GM19328 (cell line): Measurements from ENCODE around the gene PDLIM7.
"Not testable (repeated sequence)": the region's sequence is repeated elsewhere in the genome, so short reads cannot be mapped to it uniquely, and the experiment has no call there.

Source experiments
- ATAC-seq: cut with Tn5 transposase; IDR thresholded peaks from one replicate; pipeline ENCODE4 v1.9.1; 2021; ENCODE audit warnings: mild to moderate bottlenecking, moderate library complexity; ENCODE audit not compliant: unreplicated experiment

PDLIM7 gene

GRCh38 chr5:177497292-177498012 is at the start of gene PDLIM7:
TSS of gene PDLIM7 (minus strand) at chr5:177497604. CDS start at chr5:177496512, 1,092 bp downstream.
- peak; percentile 75 for ATAC-seq

DNA sequence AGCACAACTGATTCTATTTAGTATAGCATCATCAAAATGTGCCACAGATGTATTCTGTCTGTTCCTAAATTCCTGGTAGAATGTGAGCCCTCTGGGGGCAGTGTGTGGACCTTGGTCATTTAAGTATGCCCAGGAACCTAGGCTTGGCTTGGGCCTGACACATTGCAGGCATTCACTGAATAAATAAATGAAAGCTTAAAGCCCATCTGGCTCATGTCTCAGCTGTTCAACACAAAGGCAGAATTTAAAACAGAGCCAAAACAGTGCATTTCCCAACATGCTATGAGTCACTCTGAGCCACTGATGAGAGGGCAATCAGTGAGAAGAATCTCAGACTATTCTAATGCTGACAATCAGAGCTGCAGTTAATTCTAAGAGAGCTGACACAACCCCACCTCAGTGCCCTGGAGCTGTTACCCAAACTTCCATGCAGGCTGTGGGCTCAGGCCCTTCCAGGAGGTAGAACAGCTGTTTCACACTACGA is 48.9 kb upstream of the PDLIM7 start:
- ATAC-seq = no peak

DNA sequence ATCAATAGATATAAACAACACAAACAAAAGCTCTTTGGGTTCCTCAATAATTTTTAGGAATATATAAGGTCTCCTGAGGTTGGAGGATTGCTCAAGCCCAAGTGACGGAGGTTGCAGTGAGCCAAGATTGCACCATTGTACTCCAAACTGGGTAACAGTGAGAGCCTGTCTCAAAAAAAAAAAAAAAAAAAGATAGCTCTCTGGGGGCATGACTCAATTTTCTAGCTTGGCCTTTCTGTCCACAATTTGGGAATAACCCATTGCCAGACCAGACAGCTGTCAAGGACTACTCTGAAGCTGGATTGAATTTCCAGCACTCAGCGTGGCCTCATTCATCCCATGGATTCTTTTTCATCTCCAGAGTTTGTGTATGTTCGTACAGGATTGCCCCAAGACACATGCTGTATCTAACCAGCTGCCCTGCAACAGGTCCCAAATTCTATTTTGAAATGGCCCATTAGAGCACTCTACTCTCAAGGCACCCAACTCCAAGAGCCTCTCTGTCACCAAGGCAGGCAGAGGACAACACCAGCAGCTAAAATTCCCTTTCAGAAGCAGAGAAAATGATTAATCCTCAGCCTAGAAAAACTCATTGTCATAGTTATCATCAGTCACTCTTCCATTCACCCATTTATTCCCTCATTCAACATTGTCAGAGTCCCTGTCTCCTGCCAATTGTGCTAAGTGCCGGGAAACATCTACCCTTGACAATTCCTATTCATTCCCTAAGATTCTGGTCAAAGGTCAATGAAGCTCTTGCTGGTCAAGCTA is 48.3 kb upstream of the PDLIM7 start:
- no peak for ATAC-seq

DNA sequence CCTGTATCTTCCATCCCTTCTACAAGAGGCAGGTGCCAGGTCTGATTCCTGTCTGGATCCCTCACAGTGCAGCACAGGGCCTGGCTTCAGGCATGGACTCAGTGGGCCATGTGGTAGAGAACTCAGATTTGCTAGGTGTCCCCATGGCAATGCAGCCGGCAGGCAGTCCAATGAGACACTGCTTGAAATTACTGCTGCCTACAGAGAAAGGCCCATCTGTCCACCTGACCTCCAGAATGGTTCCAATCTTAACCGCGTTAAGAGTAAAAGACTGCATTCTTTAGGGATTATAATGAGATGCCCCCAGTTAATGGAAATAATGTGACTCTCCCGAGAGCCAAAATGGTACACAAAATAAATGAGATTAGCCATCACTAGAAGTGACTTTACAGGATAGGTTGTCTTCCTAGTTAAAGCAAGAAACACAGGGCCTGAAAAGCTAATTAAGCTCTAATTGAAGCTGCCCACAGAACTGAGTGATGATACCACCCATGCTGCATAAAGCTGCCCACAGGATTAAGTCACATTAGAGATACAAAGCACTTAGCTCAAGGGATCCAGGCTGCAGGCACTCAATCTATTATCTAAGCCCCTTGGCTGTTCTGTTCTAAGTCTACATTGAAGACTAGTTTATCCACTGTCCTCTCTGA is 45.5 kb upstream of the PDLIM7 start:
- no peak for ATAC-seq

DNA sequence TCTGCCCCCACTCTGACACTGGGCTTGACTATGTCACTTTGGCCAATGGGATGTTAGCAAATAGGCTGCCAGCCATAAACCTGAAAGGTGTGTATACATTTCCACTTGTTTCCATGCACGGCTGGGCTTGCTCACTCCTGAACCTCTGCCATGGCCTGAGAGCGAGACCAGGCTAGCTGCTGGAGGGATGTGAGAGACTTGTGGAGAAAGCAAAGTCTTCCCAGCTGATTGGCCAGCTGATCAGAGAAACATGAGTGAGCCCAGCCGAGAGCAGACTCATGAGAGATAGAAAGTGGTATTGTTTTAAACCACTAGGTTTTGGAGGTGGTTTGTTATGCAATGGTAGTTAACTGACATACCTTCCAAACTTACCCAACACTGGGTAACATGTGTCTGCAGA is 43.0 kb upstream of the PDLIM7 start:
- no peak for ATAC-seq

DNA sequence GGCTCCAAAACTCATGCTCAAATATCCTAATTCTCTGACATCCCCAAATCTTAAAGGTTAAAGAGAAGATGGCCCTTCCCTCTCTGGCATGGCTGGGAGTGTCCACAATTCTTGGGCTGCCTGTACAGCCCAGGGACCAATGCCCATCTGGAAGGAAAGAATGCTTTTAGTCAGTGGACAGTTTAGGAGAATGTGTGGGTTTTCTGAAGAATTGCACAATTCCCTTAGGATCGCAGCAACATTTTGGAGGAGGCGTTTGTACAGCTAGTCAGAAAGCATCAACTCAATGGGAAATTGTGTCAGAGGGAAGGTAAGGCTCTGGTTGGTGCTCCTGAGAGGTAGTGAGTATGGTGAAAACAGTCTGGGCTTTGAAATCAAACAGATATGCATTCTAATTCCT is 42.0 kb upstream of the PDLIM7 start:
- no peak for ATAC-seq

DNA sequence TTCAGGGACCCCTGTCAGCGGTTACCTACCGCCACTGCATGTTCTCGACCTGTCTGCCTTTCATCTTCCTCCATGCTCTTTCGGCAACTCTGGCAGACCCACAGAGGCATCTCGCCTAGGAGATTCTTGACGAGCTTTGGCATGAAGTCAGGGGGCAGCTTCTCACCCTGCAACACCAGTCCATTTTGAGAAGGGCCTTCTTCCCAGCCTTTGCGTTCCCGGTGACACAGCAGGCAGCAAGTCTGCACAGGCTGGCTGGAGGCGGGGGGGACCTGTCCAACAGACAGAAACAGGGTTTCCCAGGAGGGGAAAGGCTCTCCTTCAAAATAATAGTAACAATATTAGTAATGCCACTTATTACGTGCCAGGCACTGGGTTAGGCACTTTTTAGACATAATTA is 41.5 kb upstream of the PDLIM7 start:
- ATAC-seq = no peak

DNA sequence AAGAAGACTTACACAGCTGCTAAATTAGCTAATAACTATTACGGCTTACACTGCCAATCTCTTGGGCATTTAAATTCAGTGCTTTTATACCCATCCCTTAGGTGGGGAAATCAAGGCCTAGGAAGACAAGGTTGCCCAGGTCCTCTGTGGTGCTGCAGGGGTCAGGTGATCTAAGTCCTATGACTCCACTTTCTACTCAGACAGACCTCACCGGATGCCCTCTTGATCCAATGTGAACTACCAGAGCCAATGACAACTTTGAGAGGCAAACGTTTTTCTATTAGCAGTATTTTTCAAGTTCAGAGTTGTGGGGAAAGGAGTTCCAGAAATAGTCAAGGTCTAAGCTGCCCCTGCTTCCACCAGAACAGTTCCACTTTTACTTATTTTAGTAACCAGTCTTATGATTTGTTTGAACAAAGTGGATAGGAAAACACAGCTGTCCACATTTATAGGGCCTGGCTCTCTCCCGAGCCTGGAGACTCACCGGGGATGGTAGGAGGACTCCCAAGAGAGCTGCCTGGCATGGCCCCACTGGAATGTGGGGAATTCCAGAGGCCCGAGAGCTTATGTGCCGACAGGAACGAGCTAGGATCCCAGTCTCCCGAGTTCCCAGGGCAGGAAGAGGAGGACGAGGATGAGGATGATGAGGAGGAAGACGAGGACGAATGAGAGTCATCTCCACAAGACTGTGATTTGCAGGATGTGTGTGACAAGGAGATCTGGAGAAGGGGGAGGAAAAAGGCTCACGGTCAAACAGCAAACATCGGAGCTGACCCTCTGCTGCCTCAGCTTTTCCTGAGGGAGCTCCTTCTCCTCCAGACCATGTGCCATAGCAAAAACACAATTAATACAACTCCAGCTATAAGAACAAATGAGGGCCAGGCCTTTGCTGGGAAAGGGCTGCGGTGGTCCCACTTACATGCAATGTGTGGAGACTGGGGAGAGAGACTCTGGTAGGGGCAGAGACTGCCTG is 40.3 kb upstream of the PDLIM7 start:
- ATAC-seq = no peak

GRCh38 chr5:177536386-177536785 is 39.0 kb upstream of the PDLIM7 start:
- no peak for ATAC-seq

GRCh38 chr5:177535125-177535524 is 37.7 kb upstream of the PDLIM7 start:
- no peak for ATAC-seq

DNA sequence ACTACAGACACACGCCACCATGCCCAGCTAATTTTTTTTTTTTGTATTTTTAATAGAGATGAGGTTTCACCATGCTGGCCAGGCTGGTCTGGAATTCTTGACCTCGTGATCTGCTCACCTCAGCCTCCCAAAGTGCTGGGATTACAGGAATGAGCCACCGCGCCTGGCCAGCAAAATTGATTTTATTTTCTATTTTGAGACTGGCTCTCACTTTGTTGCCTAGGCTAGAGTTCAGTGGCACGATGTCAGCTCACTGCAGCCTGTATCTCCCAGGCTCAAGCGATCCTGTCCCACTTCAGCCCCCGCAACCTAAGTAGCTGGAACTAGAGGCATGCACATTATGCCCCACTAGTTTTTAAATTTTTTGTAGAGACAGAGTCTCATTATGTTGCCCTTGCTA is 37.0 kb upstream of the PDLIM7 start:
- not testable (repeated sequence) for ATAC-seq

DNA sequence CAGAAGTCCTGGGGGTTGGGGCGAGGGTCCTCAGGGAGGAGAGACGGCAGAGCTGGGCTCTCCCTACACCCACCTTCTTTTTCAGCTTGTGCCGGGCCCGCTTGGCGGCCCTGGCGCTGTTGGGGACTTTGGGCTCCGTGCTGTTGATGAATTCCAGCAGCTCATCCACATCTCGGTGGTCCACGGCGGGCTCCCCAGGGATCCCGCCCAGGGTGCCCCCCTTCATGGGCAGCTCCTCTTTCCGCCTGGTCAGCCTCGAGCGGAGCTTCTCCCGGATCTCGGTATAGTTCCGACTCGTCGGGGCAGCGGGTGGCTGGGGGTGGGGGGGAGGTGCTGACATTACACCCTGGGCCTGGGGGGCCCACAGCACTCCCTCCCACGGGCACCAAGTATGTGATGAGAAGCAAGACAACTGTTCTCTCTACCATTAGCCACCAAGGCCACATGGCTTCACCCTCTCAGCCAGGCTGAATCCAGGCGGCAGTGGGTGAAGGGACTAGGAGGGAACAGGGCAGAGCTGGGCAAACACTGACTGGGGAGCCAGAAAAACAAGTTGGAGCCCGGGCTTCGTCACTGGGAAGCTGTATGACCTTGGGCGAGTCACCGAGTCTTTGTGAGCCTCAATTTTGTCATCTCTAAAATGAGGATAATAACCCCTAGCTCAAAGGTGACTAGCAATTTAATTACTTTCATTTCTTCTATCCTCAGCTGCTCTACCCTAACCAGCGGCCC is 34.0 kb upstream of the PDLIM7 start:
- ATAC-seq = no peak

DNA sequence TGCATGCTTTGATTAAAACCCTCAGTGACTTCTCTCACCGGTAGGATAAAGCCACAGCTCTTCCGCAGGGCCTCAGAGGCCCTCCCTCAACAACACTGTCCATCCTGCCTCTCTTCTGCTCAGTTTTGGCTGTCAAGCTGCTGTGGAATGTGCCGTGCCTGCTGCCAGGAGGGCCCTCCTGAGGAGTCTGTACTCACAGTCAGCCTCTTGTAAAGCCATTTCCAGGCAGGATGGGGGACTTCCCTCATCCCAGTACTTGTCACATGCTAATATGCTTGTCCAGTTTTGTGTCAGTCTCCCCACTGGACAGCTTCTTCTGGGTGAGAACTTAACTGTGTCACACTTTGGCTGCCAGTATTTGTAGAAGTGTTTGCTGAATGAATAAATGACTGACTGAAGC is 33.2 kb upstream of the PDLIM7 start:
- no peak for ATAC-seq

DNA sequence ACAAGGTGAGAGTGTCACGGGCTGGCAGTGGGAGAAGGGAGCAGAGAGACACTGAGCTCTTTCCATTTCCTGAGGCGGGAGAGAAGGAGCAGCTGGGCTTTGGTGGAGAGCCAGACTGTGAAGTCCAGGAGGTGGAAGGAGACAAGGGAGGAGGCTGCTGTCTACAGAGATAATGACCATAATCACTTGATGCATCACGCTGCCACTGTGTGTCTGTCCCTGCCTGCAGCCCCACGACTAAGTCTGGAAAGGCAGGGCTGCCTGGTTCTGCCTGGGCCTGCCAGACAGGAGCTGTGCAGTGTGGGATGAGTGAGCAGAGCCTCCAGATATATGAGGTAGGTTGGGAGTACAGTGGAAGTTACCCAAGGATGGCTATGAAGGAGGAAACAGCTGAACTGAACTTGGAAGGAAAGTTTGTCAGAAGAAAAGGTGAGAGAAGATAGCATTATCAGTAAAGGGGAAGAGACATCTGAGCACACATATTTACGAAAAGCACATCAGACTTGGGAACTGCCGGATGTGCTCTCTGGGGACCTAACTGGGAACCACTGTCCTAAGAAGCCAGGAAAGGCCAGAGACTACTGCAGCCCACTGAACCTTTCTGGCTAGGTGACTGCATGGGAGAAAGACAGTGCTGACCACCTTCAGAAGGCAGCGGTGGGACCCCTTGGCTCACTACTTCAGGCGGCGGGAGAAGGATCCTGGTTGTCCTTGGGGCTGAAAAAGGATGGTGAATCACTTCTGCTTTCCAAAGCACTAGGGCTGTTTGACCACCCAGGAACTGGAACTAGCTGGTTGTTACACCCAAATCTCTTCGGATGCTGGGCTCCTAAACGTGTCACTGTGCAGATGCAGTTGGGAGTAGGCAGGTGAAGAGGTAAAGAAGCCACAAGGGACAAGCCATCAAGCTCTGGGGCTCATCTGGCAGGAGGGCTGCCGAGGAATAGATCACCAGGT is 32.1 kb upstream of the PDLIM7 start:
- no peak for ATAC-seq

DNA sequence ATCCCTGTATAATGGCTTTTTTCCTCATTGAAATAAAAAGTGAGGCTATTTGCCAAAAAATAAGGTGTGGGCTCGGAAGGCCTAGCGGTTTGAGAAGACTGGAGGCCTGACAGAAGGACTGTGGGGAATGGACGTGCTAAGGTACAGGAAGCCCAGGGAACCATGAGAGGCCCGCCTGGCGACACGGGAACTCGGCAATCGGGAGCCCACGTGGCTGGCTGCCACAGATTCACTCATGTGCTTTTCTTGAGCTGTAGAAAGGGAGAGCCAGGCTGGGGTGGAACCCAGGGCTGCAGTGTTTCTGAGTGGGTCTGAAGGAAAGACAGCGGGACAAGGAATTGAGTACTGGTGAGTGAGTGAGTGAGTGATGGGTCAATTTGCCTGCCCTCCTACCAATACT is 31.2 kb upstream of the PDLIM7 start:
- ATAC-seq = no peak

- no peak for ATAC-seq
These were observed 30.2 kb upstream of the PDLIM7 start for GRCh38 chr5:177527595-177527994.

DNA sequence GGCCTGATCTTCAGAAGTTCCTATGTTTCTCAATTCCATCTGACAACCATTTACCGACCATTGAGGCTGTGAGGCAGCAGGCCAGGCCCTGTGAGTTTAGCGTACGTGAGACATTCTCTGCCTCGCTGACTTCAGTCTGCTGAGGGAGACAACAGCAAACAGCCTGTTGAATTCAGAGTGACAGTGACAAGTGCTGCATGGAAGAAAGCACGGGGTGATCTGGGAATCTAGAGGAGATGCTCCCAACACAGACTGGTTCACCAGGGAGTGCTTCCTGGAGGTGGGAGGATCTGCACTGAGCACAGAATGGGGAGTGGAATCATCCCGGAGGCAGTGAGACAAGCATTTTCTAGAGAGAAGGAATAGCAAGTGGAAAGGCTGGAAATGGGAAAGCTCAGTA is 29.4 kb upstream of the PDLIM7 start:
- ATAC-seq = no peak

DNA sequence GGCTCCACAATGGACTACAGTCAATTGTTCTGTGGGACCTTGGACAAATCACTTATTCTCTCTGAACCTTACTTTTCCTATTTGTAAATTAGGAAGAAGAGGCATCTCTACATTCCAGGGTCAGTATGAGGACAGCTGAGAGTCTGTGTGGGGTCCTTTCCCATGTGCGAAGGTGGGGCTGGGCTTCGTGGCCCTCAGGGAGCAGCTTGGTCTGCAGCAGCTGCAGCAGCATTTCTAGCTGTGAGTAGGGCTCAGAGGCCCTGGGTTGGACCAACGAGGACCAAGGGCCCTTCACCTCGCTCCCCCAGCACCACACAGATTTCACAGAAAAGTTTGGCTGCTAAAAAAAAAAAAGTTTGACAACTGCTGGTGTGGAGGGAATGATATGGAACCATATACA is 28.8 kb upstream of the PDLIM7 start:
- ATAC-seq = no peak
